ENCODE results near the gene CCDC74B.
"Not testable (repeated sequence)": the region's sequence is repeated elsewhere in the genome, so short reads cannot be mapped to it uniquely, and the experiment has no call there.

Gene CCDC74B

DNA sequence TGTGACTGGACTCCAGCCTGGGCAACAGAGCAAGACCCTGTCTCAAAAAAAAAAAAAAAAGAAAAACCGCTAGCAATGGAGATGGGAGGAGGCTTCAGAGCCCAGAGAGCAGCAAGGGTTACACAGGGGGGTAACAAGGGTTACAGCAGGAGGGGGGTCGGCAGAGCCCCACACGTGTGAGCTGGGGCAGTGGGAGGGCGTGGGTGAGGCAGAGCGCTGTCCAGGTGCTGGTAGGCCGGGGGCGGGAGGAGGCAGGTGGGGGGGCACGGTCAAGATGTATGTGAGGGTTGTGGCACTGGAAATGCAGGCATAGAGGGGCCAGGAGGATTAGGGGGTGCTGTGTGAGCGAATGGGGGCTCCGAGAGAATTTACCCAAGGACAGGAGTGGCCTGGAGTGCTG is 40.5 kb upstream of the CCDC74B start:
- no peak for DNase-seq (ENCODE audit: extremely low read depth, low read depth)

DNA sequence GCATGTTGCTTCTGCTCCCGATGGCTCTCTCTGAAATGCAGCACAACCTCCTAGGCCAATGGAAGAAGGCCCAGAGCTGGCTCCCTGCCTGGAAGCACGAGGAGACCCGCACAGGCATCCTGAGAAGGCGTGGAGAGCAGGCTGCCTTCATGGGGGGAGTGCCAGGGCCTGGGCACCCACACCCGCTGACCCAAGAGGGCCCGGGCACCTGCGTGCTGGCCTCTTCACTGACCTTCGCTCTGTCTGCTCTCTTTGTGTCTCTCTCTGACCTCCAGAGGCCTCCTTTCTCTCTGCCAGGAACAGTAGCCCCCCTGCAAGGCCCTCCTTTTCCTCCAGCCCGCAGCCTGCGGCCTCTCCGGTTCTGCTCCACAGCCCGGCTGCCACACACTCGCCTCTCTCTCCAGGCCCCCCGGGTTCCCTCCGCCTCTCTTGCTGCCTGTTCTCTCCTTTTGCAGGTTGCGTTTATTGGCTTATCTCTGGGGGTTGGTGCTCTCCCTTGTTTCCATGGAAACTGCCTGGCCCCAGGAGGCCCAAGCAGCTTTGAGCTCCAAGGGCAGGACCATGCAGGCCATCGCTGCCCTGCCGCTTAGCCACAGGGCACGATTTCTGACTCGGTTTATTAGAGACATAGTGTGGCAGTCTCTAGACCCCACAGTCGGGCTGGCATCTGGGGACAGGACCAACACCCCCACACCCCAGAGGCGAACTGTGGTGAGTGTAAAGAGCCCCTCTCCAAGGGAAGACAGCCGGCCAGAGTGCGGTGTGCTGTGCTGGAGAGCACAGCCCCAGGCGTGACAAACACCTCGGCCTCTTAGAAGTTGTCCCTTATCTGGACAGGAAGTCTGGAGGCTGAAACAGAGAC is 38.8 kb upstream of the CCDC74B start:
- TF ChIP-seq CTCF (IDR thresholded peaks at IDR 0.05; ENCODE audit: low read depth, low read length, missing control alignments): no peak
- peak overlapping the region; percentile 88 for H3K4me3 ChIP-seq (replicated peaks; ENCODE audit: low read depth, low read length)
- DNase-seq (ENCODE audit: extremely low read depth, low read depth): no peak

More for the DNA sequence above, 40.5 kb upstream of the CCDC74B start:
- no peak for TF ChIP-seq CTCF (IDR thresholded peaks at IDR 0.05; ENCODE audit: low read depth, low read length, missing control alignments)
- no peak overlapping the region for H3K4me3 ChIP-seq (replicated peaks; ENCODE audit: low read depth, low read length)

DNA sequence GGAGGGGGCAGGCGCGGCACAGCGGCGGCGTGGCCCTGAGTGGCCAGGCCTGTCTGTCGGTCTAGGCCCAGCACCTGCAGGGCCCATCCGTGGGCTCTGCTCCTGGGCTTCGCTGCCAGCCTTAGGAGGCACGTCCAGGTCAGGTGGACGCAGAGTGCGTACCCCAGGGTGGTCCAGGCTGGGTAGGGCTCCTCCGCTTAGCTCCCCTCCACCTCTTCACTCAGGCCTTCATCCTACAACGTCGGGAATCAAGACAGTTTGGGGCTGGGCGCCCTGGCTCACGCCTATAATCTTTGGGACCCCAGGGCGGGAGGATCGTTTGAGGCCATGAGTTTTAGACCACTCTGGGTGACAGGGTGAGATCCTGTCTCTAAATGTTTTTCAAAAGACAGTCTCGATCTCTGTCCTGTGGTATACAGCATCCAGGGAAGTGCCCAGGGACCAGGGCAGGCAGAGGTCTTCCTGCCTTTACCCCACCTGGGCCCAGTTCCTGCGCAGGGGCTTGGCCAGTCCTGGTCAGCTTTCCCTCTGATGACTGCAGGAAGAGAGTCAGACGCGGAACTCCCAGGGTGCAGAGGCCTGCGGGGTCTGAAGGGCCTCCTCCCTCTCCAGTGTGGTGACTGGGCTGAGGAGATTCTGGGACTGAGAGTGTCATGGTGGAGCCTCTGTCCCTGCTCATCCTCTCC is 38.1 kb upstream of the CCDC74B start:
- not testable (repeated sequence) for DNase-seq (ENCODE audit: extremely low read depth, low read depth)
- peak overlapping the region; percentile 88 for H3K4me3 ChIP-seq (replicated peaks; ENCODE audit: low read depth, low read length)

- DNase-seq (ENCODE audit: extremely low read depth, low read depth): peak; percentile 37
- TF ChIP-seq CTCF (IDR thresholded peaks at IDR 0.05; ENCODE audit: low read depth, low read length, missing control alignments): peak; percentile 63
These were observed 37.2 kb upstream of the CCDC74B start, which contains the start of gene MZT2B for GRCh38 chr2:130181880-130182682. Gene MZT2B (plus strand): TSS chr2:130182262. CDS start chr2:130182283, 21 bp downstream.

DNA sequence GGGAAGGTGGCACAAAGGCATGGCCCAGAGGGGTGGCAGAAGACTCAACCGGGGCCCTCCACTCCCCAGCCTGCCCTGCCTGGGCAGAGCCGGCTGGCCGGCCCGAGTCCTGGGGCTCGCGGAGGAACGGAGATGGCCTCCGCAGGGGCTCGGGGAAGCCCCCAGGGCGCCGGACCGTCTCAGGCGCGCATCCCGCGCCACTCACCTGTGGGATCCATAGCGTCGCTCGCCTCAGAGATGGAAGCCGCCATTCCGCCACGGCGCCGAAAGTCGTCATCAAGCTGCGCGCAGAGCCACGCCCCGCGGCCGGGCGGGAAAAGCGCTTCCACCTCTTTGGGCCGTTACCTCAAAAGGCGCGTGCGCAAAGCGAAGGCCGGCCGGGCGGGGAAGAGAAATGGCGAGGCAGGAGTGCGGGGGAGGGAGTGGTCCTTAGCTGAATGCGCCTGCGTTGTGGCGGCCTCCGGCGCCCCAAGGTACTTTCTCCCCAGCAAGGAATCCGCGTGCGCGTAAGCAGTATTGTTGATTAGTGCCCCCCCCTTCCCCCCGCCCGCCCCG is 36.5 kb upstream of the CCDC74B start, which contains the start of gene SMPD4:
SMPD4 (minus strand) TSS at position 278 of the 555 bp plus-strand sequence. CDS start 5,010 bp downstream, outside the sequence.
- H3K4me3 ChIP-seq (replicated peaks; ENCODE audit: low read depth, low read length): peak within 1 kb of the TSS; percentile 88
- DNase-seq (ENCODE audit: extremely low read depth, low read depth): peak; percentile 63
- TF ChIP-seq CTCF (IDR thresholded peaks at IDR 0.05; ENCODE audit: low read depth, low read length, missing control alignments): no peak

More at GRCh38 chr2:130181880-130182682, 37.2 kb upstream of the CCDC74B start, which contains the start of gene MZT2B:
- H3K4me3 ChIP-seq (replicated peaks; ENCODE audit: low read depth, low read length): peak within 1 kb of the TSS; percentile 88

- not testable (repeated sequence) for DNase-seq (ENCODE audit: extremely low read depth, low read depth)
- peak overlapping the region; percentile 88 for H3K4me3 ChIP-seq (replicated peaks; ENCODE audit: low read depth, low read length)
These were observed 35.8 kb upstream of the CCDC74B start for GRCh38 chr2:130180404-130181324.

DNA sequence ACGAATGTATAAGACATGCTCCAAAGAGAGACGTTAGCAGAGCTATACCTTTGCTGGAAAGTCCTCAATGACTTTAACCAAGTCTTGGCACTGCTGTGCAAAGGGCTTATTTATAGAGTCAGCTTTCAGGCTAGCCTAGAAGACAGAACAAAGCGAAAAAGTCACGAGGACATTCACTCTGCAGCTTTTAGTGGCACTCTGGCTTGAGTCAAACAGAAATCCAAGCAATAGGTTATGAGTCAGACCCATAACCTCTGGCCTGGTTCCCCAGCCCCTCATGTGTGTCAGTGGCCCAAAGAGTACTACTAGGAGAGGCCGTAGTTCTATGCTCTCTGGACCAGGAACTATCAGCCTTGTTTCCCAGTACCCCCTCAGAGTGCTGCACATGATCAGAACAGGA is 30.0 kb upstream of the CCDC74B start:
- not testable (repeated sequence) for DNase-seq (ENCODE audit: extremely low read depth, low read depth); H3K4me3 ChIP-seq (replicated peaks; ENCODE audit: low read depth, low read length)

Data from HFF-Myc (cell line).